GM21447 (cell line): ENCODE results near the gene TSPAN13.
"Not testable (repeated sequence)": the region's sequence is repeated elsewhere in the genome, so short reads cannot be mapped to it uniquely, and the experiment has no call there.

Source experiments
- ATAC-seq: cut with Tn5 transposase; IDR thresholded peaks from one replicate; pipeline ENCODE4 v1.9.1; 2021; ENCODE audit not compliant: unreplicated experiment

Gene TSPAN13

GRCh38 chr7:16740623-16740953, 13.0 kb upstream of the TSPAN13 start:
- no peak for ATAC-seq

- ATAC-seq = no peak
Observed at GRCh38 chr7:16740996-16741395, 12.6 kb upstream of the TSPAN13 start.

- ATAC-seq = no peak
Observed at GRCh38 chr7:16741676-16742075, 11.9 kb upstream of the TSPAN13 start.

GRCh38 chr7:16742547-16742946, 11.0 kb upstream of the TSPAN13 start:
- no peak for ATAC-seq

GRCh38 chr7:16743236-16743635, 10.3 kb upstream of the TSPAN13 start:
- ATAC-seq = no peak

- ATAC-seq = no peak
Observed at GRCh38 chr7:16744518-16745250, 8.9 kb upstream of the TSPAN13 start.

- no peak for ATAC-seq
Observed at GRCh38 chr7:16745645-16746044, 7.9 kb upstream of the TSPAN13 start.

- no peak for ATAC-seq
Observed at GRCh38 chr7:16747102-16747501, 6.5 kb upstream of the TSPAN13 start.

- ATAC-seq = no peak
Observed at GRCh38 chr7:16753932-16754855, 639 bp downstream of the TSPAN13 start.

- no peak for ATAC-seq
Observed at GRCh38 chr7:16754856-16755317, 1.3 kb downstream of the TSPAN13 start.

- ATAC-seq = no peak
Observed at GRCh38 chr7:16755397-16755796, 1.8 kb downstream of the TSPAN13 start.

GRCh38 chr7:16758036-16758435, 4.5 kb downstream of the TSPAN13 start:
- no peak for ATAC-seq

GRCh38 chr7:16758631-16759611, 5.4 kb downstream of the TSPAN13 start:
- ATAC-seq = no peak

- ATAC-seq = no peak
Observed at GRCh38 chr7:16759840-16760239, 6.3 kb downstream of the TSPAN13 start.

GRCh38 chr7:16762177-16762576, 8.6 kb downstream of the TSPAN13 start:
- ATAC-seq = no peak

- ATAC-seq = no peak
Observed at GRCh38 chr7:16764942-16765341, 11.4 kb downstream of the TSPAN13 start.

GRCh38 chr7:16765436-16765859, 11.9 kb downstream of the TSPAN13 start:
- ATAC-seq = no peak

- ATAC-seq = not testable (repeated sequence)
Observed at GRCh38 chr7:16769994-16770393, 16.4 kb downstream of the TSPAN13 start.

- no peak for ATAC-seq
Observed at GRCh38 chr7:16770657-16771329, 17.2 kb downstream of the TSPAN13 start.

- no peak for ATAC-seq
Observed at GRCh38 chr7:16773326-16773725, 19.8 kb downstream of the TSPAN13 start.
